ENCODE measurements around the gene E2F7.

GRCh38 chr12:77082021-77082420 lies 16.7 kb upstream of the E2F7 start:
- no peak for TF ChIP-seq CTCF (IDR thresholded peaks at IDR 0.05)
- TF ChIP-seq ZNF138 (CRISPR knock-in tag; conservative IDR thresholded peaks at IDR 0.05): no peak
- no peak for TF ChIP-seq MXD4 (CRISPR knock-in tag; IDR thresholded peaks at IDR 0.05; ENCODE audit: borderline replicate concordance)
- TF ChIP-seq ZSCAN18 (CRISPR knock-in tag; IDR thresholded peaks at IDR 0.05): no peak
- TF ChIP-seq NR3C1 (CRISPR knock-in tag; conservative IDR thresholded peaks at IDR 0.05; ENCODE audit: low read depth): no peak
- TF ChIP-seq ZNF512 (CRISPR knock-in tag; IDR thresholded peaks at IDR 0.05; ENCODE audit: borderline replicate concordance): no peak
- TF ChIP-seq FOXJ3 (CRISPR knock-in tag; IDR thresholded peaks at IDR 0.05; ENCODE audit: borderline replicate concordance): no peak
- TF ChIP-seq ELF4 (CRISPR knock-in tag; IDR thresholded peaks at IDR 0.05; ENCODE audit: low read depth): no peak
- TF ChIP-seq CREB1 (CRISPR knock-in tag; IDR thresholded peaks at IDR 0.05): no peak
- no peak for TF ChIP-seq HMGXB4 (CRISPR knock-in tag; IDR thresholded peaks at IDR 0.05)
- no peak for TF ChIP-seq ZNF425 (CRISPR knock-in tag; conservative IDR thresholded peaks at IDR 0.05)
- TF ChIP-seq JUN (CRISPR knock-in tag; IDR thresholded peaks at IDR 0.05): no peak
- no peak for TF ChIP-seq ESRRA (CRISPR knock-in tag; IDR thresholded peaks at IDR 0.05; ENCODE audit: borderline replicate concordance)
- no peak for TF ChIP-seq ATF3 (CRISPR knock-in tag; conservative IDR thresholded peaks at IDR 0.05)
